Fibroblast of pulmonary artery (primary cell): ENCODE measurements around the gene DOCK3.
"Not testable (repeated sequence)": the region's sequence is repeated elsewhere in the genome, so short reads cannot be mapped to it uniquely, and the experiment has no call there.

ENCODE experiments used
- DNase-seq: peaks from one replicate; pipeline ENCODE4 v3.0.0-alpha.2; 2010; ENCODE audit warnings: low read depth
- H3K4me3 ChIP-seq: replicated peaks from 2 replicates; pipeline ENCODE4 v1.5.1; 2011; ENCODE audit warnings: low read depth, mild to moderate bottlenecking, control low read depth, low read length, moderate library complexity
- TF ChIP-seq, protein P1 (sequence below): IDR thresholded peaks from 2 replicates; pipeline ENCODE4 v1.5.1; 2011; ENCODE audit warnings: mild to moderate bottlenecking, control low read depth, low read length, inconsistent platforms; ENCODE audit errors: missing control alignments

Gene DOCK3

GRCh38 chr3:51362476-51362875, 687.7 kb downstream of the DOCK3 start:
- TF ChIP-seq, protein P1, sequence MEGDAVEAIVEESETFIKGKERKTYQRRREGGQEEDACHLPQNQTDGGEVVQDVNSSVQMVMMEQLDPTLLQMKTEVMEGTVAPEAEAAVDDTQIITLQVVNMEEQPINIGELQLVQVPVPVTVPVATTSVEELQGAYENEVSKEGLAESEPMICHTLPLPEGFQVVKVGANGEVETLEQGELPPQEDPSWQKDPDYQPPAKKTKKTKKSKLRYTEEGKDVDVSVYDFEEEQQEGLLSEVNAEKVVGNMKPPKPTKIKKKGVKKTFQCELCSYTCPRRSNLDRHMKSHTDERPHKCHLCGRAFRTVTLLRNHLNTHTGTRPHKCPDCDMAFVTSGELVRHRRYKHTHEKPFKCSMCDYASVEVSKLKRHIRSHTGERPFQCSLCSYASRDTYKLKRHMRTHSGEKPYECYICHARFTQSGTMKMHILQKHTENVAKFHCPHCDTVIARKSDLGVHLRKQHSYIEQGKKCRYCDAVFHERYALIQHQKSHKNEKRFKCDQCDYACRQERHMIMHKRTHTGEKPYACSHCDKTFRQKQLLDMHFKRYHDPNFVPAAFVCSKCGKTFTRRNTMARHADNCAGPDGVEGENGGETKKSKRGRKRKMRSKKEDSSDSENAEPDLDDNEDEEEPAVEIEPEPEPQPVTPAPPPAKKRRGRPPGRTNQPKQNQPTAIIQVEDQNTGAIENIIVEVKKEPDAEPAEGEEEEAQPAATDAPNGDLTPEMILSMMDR, result no peak
- H3K4me3 ChIP-seq, result no peak overlapping the region

GRCh38 chr3:51368276-51368675, 693.5 kb downstream of the DOCK3 start:
- DNase-seq, H3K4me3 ChIP-seq: not testable (repeated sequence)

More at GRCh38 chr3:51362476-51362875, 687.7 kb downstream of the DOCK3 start:
- DNase-seq, result no peak

GRCh38 chr3:51371943-51372557, 697.3 kb downstream of the DOCK3 start:
- TF ChIP-seq, protein P1, result peak; percentile 82
- DNase-seq, result peak; percentile 89
- H3K4me3 ChIP-seq, result no peak overlapping the region

GRCh38 chr3:51373658-51374421, 699.1 kb downstream of the DOCK3 start:
- H3K4me3 ChIP-seq, result no peak overlapping the region
- TF ChIP-seq, protein P1, result no peak
- DNase-seq, result no peak

GRCh38 chr3:51374456-51374855, 699.7 kb downstream of the DOCK3 start:
- no peak for DNase-seq
- TF ChIP-seq, protein P1, result no peak
- no peak overlapping the region for H3K4me3 ChIP-seq

GRCh38 chr3:51375136-51375535, 700.4 kb downstream of the DOCK3 start:
- no peak for DNase-seq
- H3K4me3 ChIP-seq, result no peak overlapping the region
- TF ChIP-seq, protein P1, result no peak

GRCh38 chr3:51375571-51375970, 700.8 kb downstream of the DOCK3 start:
- TF ChIP-seq, protein P1, result no peak
- H3K4me3 ChIP-seq, result no peak overlapping the region
- DNase-seq, result no peak
